Neural cell (in vitro differentiated cells): ENCODE measurements around the gene MLLT3. TPM values are rescaled to one million over a fixed set of nuclear protein-coding genes. Genes with fewer than 3 reads are reported as not detected.

Experiments used
- H2AFZ ChIP-seq: fragments of 200-600, 300-800 bp; sonication (generic), shearing (Covaris generic); 2 replicates; pipeline ENCODE4 v1.6.0; 2014; ENCODE audit warnings: low read depth, mild to moderate bottlenecking, antibody characterized with exemption, low read length, moderate library complexity
- H3F3A ChIP-seq: fragments of 200-600 bp; shearing (Covaris generic); 2 replicates; pipeline ENCODE4 v1.6.1; 2016; ENCODE audit warnings: mild to moderate bottlenecking, moderate library complexity, mixed read lengths, antibody characterized with exemption, low read length; ENCODE audit not compliant: insufficient read depth, poor library complexity, severe bottlenecking
- H3K27ac ChIP-seq: fragments of 200-600, 300-800 bp; sonication (generic), shearing (Covaris generic); 2 replicates; pipeline ENCODE4 v1.5.1; 2014; ENCODE audit warnings: mild to moderate bottlenecking, low read length, moderate library complexity
- H3K27me3 ChIP-seq: fragments of 300-800, 200-600 bp; sonication (generic), shearing (Covaris generic); 2 replicates; pipeline ENCODE4 v1.6.0; 2014; ENCODE audit warnings: mild to moderate bottlenecking, low read depth, low read length, moderate library complexity; ENCODE audit not compliant: insufficient read depth
- H3K36me3 ChIP-seq: fragments of 300-800, 200-600 bp; sonication (generic), shearing (Covaris generic); 2 replicates; pipeline ENCODE4 v1.5.1; 2014; ENCODE audit warnings: mild to moderate bottlenecking, antibody characterized with exemption, low read length, moderate library complexity; ENCODE audit not compliant: insufficient read depth
- H3K4me2 ChIP-seq: fragments of 300-800, 200-600 bp; sonication (generic), shearing (Covaris generic); 2 replicates; pipeline ENCODE4 v1.6.0; 2014; ENCODE audit warnings: mild to moderate bottlenecking, low read length
- H3K4me3 ChIP-seq: fragments of 300-800, 200-600 bp; sonication (generic), shearing (Covaris generic); 2 replicates; pipeline ENCODE4 v1.5.1; 2014; ENCODE audit warnings: mild to moderate bottlenecking, low read length, moderate library complexity
- H3K79me2 ChIP-seq: fragments of 200-600 bp; shearing (Covaris generic); replicated peaks from 2 replicates; pipeline ENCODE4 v1.6.0; 2014; ENCODE audit warnings: mild to moderate bottlenecking, low read length, moderate library complexity; ENCODE audit not compliant: insufficient read depth
- H3K9ac ChIP-seq: fragments of 300-800, 200-600 bp; sonication (generic), shearing (Covaris generic); 2 replicates; pipeline ENCODE4 v1.6.1; 2016; ENCODE audit warnings: mild to moderate bottlenecking, low read length, mixed read lengths
- H3K9me2 ChIP-seq: fragments of 200-600 bp; shearing (Covaris generic); 2 replicates; pipeline ENCODE4 v1.6.1; 2016; ENCODE audit warnings: mild to moderate bottlenecking, low read length, mixed read lengths; ENCODE audit not compliant: insufficient read depth
- H3K9me3 ChIP-seq: fragments of 200-600, 300-800 bp; sonication (generic), shearing (Covaris generic); 2 replicates; pipeline ENCODE4 v1.6.1; 2016; ENCODE audit warnings: mild to moderate bottlenecking, mixed run types, low read length, moderate library complexity, mixed read lengths
- H4K20me1 ChIP-seq: fragments of 200-600 bp; shearing (Covaris generic); 2 replicates; pipeline ENCODE4 v1.6.1; 2016; ENCODE audit warnings: mild to moderate bottlenecking, mixed run types; ENCODE audit not compliant: insufficient read depth
- EP300 ChIP-seq: fragments of 450-650 bp; conservative IDR thresholded peaks from 2 replicates; pipeline ENCODE4 v1.6.1; 2014; ENCODE audit warnings: antibody characterized with exemption, mild to moderate bottlenecking, moderate library complexity; ENCODE audit not compliant: poor library complexity, severe bottlenecking
- EZH2 ChIP-seq: fragments of 200-600, 300-800 bp; shearing (Covaris generic), sonication (generic); IDR thresholded peaks from 2 replicates; pipeline ENCODE4 v1.6.1; 2014; ENCODE audit warnings: antibody characterized with exemption, low read length, borderline replicate concordance, mild to moderate bottlenecking; ENCODE audit not compliant: insufficient read depth, poor library complexity, severe bottlenecking
- MXI1 ChIP-seq: fragments of 450-650 bp; conservative IDR thresholded peaks from 2 replicates; pipeline ENCODE4 v1.6.1; 2014; ENCODE audit warnings: antibody characterized with exemption, mild to moderate bottlenecking; ENCODE audit not compliant: poor library complexity, severe bottlenecking
- POLR2AphosphoS5 ChIP-seq: IDR thresholded peaks from 2 replicates; pipeline ENCODE4 v1.6.1; 2012
- RAD21 ChIP-seq: fragments of 450-650 bp; conservative IDR thresholded peaks from 2 replicates; pipeline ENCODE4 v1.6.1; 2014; ENCODE audit warnings: antibody characterized with exemption, mild to moderate bottlenecking, moderate library complexity
- SMC3 ChIP-seq: fragments of 450-650 bp; conservative IDR thresholded peaks from 2 replicates; pipeline ENCODE4 v1.6.1; 2014; ENCODE audit warnings: antibody characterized with exemption, mild to moderate bottlenecking, moderate library complexity; ENCODE audit not compliant: poor library complexity
- TAF1 ChIP-seq: IDR thresholded peaks from 2 replicates; pipeline ENCODE4 v1.6.1; 2012; ENCODE audit warnings: low read depth
- polyA plus RNA-seq: library from polyadenylated mRNA; depleted of rRNA; stranded (reverse); fragments of >200 nt; gene quantifications from 2 replicates; pipeline ENCODE4 v1.2.3, GENCODE V29; 2014
- TF ChIP-seq, protein P1 (sequence below): IDR thresholded peaks from 2 replicates; pipeline ENCODE4 v1.6.1; 2012; ENCODE audit warnings: borderline replicate concordance
- TF ChIP-seq, protein P2 (sequence below): fragments of 450-650 bp; IDR thresholded peaks from 2 replicates; pipeline ENCODE4 v1.5.1; 2014; ENCODE audit warnings: antibody characterized with exemption, mild to moderate bottlenecking, moderate library complexity; ENCODE audit not compliant: poor library complexity, severe bottlenecking

MLLT3 gene
- polyA plus RNA-seq, 1 donor from 2014 or later, result 61.5 TPM

DNA sequence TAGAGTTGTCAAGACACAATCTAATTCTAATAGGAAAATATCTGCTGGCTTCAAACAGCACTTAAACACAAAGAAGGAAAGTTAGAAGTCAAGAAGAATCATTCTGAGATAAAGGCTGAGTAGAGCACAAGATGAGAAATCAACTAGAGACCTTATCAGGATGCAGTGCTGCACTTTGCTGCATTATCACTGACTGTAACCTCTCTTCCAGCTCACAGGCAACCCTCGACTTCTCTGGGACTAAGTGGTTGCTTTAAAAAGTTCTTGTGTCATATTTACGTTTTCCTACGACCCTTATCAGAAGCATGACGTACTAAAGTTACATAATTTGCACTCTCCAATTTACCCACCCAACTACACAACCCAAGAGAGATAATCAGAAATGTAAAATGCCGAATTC is 176.1 kb downstream of the MLLT3 start:
- Histone ChIP-seq H3K9me3 (no peaks in the 10 kb centered on the region), H3K4me3 (no peak overlapping the region), H4K20me1 (no peaks in the 10 kb centered on the region), H3K9me2 (no peaks in the 10 kb centered on the region), H3K79me2 (peaks cover 8% of the 10 kb centered on the region), H3K27me3 (no peaks in the 10 kb centered on the region), H2AFZ (no peak overlapping the region), H3K27ac (no peak overlapping the region), H3F3A (no peaks in the 10 kb centered on the region), H3K36me3 (no peaks in the 10 kb centered on the region), H3K4me2 (no peak overlapping the region), H3K9ac (no peak overlapping the region)
- no peak for TF ChIP-seq SMC3
- no peak for TF ChIP-seq MXI1
- TF ChIP-seq POLR2AphosphoS5, result no peak
- TF ChIP-seq EP300, result no peak
- TF ChIP-seq, protein P1, sequence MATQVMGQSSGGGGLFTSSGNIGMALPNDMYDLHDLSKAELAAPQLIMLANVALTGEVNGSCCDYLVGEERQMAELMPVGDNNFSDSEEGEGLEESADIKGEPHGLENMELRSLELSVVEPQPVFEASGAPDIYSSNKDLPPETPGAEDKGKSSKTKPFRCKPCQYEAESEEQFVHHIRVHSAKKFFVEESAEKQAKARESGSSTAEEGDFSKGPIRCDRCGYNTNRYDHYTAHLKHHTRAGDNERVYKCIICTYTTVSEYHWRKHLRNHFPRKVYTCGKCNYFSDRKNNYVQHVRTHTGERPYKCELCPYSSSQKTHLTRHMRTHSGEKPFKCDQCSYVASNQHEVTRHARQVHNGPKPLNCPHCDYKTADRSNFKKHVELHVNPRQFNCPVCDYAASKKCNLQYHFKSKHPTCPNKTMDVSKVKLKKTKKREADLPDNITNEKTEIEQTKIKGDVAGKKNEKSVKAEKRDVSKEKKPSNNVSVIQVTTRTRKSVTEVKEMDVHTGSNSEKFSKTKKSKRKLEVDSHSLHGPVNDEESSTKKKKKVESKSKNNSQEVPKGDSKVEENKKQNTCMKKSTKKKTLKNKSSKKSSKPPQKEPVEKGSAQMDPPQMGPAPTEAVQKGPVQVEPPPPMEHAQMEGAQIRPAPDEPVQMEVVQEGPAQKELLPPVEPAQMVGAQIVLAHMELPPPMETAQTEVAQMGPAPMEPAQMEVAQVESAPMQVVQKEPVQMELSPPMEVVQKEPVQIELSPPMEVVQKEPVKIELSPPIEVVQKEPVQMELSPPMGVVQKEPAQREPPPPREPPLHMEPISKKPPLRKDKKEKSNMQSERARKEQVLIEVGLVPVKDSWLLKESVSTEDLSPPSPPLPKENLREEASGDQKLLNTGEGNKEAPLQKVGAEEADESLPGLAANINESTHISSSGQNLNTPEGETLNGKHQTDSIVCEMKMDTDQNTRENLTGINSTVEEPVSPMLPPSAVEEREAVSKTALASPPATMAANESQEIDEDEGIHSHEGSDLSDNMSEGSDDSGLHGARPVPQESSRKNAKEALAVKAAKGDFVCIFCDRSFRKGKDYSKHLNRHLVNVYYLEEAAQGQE, result no peak
- TF ChIP-seq TAF1, result no peak
- TF ChIP-seq RAD21, result no peak
- TF ChIP-seq, protein P2, sequence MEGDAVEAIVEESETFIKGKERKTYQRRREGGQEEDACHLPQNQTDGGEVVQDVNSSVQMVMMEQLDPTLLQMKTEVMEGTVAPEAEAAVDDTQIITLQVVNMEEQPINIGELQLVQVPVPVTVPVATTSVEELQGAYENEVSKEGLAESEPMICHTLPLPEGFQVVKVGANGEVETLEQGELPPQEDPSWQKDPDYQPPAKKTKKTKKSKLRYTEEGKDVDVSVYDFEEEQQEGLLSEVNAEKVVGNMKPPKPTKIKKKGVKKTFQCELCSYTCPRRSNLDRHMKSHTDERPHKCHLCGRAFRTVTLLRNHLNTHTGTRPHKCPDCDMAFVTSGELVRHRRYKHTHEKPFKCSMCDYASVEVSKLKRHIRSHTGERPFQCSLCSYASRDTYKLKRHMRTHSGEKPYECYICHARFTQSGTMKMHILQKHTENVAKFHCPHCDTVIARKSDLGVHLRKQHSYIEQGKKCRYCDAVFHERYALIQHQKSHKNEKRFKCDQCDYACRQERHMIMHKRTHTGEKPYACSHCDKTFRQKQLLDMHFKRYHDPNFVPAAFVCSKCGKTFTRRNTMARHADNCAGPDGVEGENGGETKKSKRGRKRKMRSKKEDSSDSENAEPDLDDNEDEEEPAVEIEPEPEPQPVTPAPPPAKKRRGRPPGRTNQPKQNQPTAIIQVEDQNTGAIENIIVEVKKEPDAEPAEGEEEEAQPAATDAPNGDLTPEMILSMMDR, result no peak
- TF ChIP-seq EZH2, result no peak

GRCh38 chr9:20442461-20443319 is 179.6 kb downstream of the MLLT3 start:
- H3K27me3 ChIP-seq, result no peaks in the 10 kb centered on the region
- H4K20me1 ChIP-seq, result no peaks in the 10 kb centered on the region
- H3K4me2 ChIP-seq, result no peak overlapping the region
- no peak overlapping the region for H3K9ac ChIP-seq
- no peaks in the 10 kb centered on the region for H3K9me3 ChIP-seq
- no peaks in the 10 kb centered on the region for H3K9me2 ChIP-seq
- TF ChIP-seq TAF1 (no peak), EP300 (no peak), MXI1 (no peak)
- no peaks in the 10 kb centered on the region for H3F3A ChIP-seq
- no peaks in the 10 kb centered on the region for H3K36me3 ChIP-seq
- no peak overlapping the region for H3K4me3 ChIP-seq
- no peaks in the 10 kb centered on the region for H3K79me2 ChIP-seq
- H2AFZ ChIP-seq, result no peak overlapping the region
- H3K27ac ChIP-seq, result no peak overlapping the region
